Mesodermal cell (in vitro differentiated cells): ENCODE data around the gene MFF. TPM values are rescaled to one million over a fixed set of nuclear protein-coding genes. Genes with fewer than 3 reads are reported as not detected.
A peak's percentile ranks its signal among the peaks of the same experiment; 100 is the strongest.

Source experiments
- H3K27ac ChIP-seq: 2 replicates; pipeline ENCODE4 v1.7.0; 2013; ENCODE audit warnings: mild to moderate bottlenecking, low read depth, low read length, moderate library complexity; ENCODE audit not compliant: severe bottlenecking
- H3K36me3 ChIP-seq: 2 replicates; pipeline ENCODE4 v1.7.1; 2013; ENCODE audit warnings: mild to moderate bottlenecking, low read length, moderate library complexity; ENCODE audit not compliant: control insufficient read depth, insufficient read depth
- H3K4me1 ChIP-seq: one replicate; pipeline ENCODE4 v1.7.1; 2013; ENCODE audit warnings: mild to moderate bottlenecking, low read length; ENCODE audit not compliant: insufficient read depth, control insufficient read depth, poor library complexity, severe bottlenecking
- H3K4me3 ChIP-seq: 2 replicates; pipeline ENCODE4 v1.7.0; 2013; ENCODE audit warnings: low read length, control low read depth, mild to moderate bottlenecking; ENCODE audit not compliant: insufficient read depth, poor library complexity, severe bottlenecking; ENCODE audit errors: extremely low read depth
- H3K9me3 ChIP-seq: 2 replicates; pipeline ENCODE4 v1.7.1; 2013; ENCODE audit warnings: mild to moderate bottlenecking, low read length, moderate library complexity; ENCODE audit not compliant: control insufficient read depth
- WGBS, 2 experiments: methylation state at CpG; one replicate each; pipeline ENCODE4 v1.1.5; 2013; ENCODE audit warnings: missing lambda C conversion rate in 2 of 2; ENCODE audit not compliant: insufficient coverage in 2 of 2; 5-methylcytosine and 5-hydroxymethylcytosine counted together
- polyA plus RNA-seq, 2 experiments: library from polyadenylated mRNA; stranded (reverse); fragments of 50-300 nt; gene quantifications; one replicate each; pipeline ENCODE4 v1.2.3, GENCODE V29; 2013

The MFF gene
- polyA plus RNA-seq (2013, experiment 1 of 2), result 102 TPM
- 99.1 TPM for polyA plus RNA-seq (2013, experiment 2 of 2)

DNA sequence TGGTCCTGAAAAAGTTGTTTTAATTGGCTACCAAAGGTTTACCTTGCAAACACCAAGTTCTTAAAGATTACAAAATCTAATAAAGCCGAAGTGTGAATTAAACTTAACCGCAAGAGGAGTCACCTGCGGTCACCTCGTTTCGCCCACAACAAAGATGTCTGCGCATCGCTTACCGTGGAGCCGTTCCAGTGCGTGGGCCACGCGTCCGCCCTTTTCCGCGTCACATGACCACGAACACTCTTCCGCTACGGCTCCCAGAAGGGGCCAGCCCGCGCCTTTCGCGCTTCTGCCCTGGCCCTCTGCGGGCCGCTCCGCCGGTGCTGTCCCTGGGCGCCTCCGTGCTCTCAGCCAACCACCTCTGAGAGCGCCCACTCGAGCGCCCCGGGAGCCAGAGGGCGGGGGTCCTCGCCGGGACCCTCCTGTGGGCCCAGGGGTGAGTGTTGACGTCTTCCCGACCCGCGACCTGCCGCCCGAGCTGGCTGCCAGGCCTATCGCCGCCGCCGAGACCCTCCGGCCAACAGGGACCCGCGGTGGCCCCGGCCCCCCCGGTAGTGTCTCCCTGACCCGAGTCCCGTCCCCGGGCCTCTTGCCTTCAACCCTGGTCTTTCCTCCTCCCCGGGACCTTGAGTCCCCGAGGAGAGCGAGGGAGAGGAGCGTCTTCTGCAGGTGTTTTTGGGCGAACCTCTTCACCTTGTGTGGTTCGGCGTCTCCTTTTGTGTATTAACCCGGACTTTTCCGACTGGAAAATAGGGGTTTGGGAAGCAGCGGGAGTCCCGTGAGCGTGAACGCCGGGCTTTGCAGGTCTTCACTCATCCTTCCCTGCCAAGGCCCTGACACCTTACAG is at the start of gene MFF:
Gene MFF (plus strand): TSS at position 257 of the 844 bp plus-strand sequence. CDS start 5,415 bp downstream, outside the sequence.
- WGBS, 2 experiments, result 0 to 1% methylated on average over 52 to 57 of the region's 67 CpGs

DNA sequence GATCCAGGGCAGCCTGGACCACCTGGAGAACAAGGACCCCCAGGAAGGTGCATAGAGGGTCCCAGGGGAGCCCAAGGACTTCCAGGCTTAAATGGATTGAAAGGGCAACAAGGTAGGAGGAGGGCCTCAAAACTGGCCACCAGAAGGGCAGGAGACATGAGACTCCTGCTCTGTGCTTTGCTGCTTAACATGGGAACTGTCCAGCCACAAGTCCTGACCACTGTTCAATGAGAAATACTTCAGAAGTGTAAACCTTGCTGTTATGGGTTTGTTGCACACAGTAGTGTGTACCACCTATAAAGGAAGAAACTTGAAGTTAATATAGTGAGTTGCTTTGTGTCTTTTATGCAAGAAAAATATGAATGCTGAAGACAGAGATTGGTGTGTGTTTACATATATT is 44.2 kb upstream of the MFF start:
- H3K4me3 ChIP-seq, result no peak overlapping the region
- no peak overlapping the region for H3K27ac ChIP-seq
- no peaks in the 10 kb centered on the region for H3K4me1 ChIP-seq
- no peaks in the 10 kb centered on the region for H3K36me3 ChIP-seq
- H3K9me3 ChIP-seq, result no peaks in the 10 kb centered on the region

More for the DNA sequence above, at the start of gene MFF:
- H3K9me3 ChIP-seq, result peaks cover 21% of the 10 kb centered on the region
- peak within 1 kb of the TSS; percentile 78 for H3K27ac ChIP-seq
- peaks cover under 1% of the 10 kb centered on the region for H3K36me3 ChIP-seq
- H3K4me1 ChIP-seq, result peaks cover 8% of the 10 kb centered on the region
- peak within 1 kb of the TSS; percentile 80 for H3K4me3 ChIP-seq

DNA sequence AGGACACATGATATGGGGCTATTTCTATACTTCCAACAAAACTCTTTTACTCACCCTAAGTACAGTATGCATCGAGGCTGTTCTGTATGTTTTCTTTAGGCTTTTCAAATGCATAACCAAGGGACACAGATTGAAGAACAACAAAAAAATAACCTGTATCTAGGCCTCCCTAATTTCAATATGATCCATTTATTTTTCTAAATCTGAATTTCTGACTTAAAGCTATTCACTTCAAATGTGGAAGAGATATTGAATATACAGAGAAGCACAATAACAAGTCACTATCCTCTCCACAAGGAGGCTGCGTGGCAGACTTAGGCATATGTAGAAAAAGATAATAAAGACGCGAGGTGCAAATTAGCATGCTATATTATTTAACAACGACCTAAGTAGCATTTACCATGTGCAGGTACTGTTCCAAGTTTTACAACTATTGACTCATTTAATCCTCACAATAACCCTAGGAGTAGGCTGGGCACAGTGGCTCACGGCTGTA is 39.3 kb upstream of the MFF start:
- 80 to 95% methylated on average over 4 to 6 of the region's 6 CpGs for WGBS, 2 experiments
- Histone ChIP-seq H3K9me3 (no peaks in the 10 kb centered on the region), H3K4me3 (no peak overlapping the region), H3K27ac (no peak overlapping the region), H3K36me3 (no peaks in the 10 kb centered on the region), H3K4me1 (no peaks in the 10 kb centered on the region)

- Histone ChIP-seq H3K27ac (no peak overlapping the region), H3K9me3 (no peaks in the 10 kb centered on the region), H3K4me3 (no peak overlapping the region), H3K36me3 (no peaks in the 10 kb centered on the region), H3K4me1 (no peaks in the 10 kb centered on the region)
- 87 to 96% methylated on average over 5 of the region's 5 CpGs for WGBS, 2 experiments
These were observed 37.3 kb upstream of the MFF start for GRCh38 chr2:227287771-227288170.

GRCh38 chr2:227292314-227292713 is 32.7 kb upstream of the MFF start:
- H3K4me1 ChIP-seq, result no peaks in the 10 kb centered on the region
- no peaks in the 10 kb centered on the region for H3K9me3 ChIP-seq
- WGBS, 2 experiments, result 40% methylated on average over 1 of the region's 3 CpGs; no CpG with 5 or more reads in 1 of the 2 experiments
- H3K27ac ChIP-seq, result no peak overlapping the region
- H3K36me3 ChIP-seq, result no peaks in the 10 kb centered on the region
- H3K4me3 ChIP-seq, result no peak overlapping the region

DNA sequence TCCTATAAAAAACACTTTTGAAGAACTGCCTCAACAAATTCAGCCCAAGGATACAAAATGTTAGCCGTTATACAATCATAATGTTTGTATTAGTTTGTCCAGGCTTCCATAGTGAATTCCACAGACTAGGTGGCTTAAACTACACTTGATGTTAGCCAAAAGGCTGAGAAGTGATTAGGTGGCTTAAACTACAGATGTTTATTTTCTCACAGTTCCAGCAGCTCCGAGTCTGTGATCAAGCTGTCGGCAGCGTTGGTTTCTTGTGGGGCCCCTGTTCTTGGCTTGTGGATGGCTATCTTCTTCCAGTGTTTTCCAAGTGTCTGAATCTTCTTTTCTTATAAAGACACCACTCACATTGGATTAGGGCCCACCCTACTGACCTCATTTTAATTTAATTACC is 31.5 kb upstream of the MFF start:
- Histone ChIP-seq H3K36me3 (no peaks in the 10 kb centered on the region), H3K27ac (no peak overlapping the region), H3K4me3 (no peak overlapping the region), H3K4me1 (no peaks in the 10 kb centered on the region), H3K9me3 (no peaks in the 10 kb centered on the region)
- 85 to 94% methylated on average over 3 to 4 of the region's 4 CpGs for WGBS, 2 experiments

- 86 to 96% methylated on average over 4 of the region's 4 CpGs for WGBS, 2 experiments
- Histone ChIP-seq H3K4me3 (no peak overlapping the region), H3K4me1 (no peaks in the 10 kb centered on the region), H3K36me3 (no peaks in the 10 kb centered on the region), H3K27ac (no peak overlapping the region), H3K9me3 (no peaks in the 10 kb centered on the region)
These were observed 29.2 kb upstream of the MFF start for GRCh38 chr2:227295806-227296205.

GRCh38 chr2:227296671-227297405 is 28.2 kb upstream of the MFF start:
- H3K9me3 ChIP-seq, result no peaks in the 10 kb centered on the region
- no peaks in the 10 kb centered on the region for H3K4me1 ChIP-seq
- H3K27ac ChIP-seq, result no peak overlapping the region
- no CpG with 5 or more reads among the region's 3 CpGs for WGBS, 2 experiments
- no peak overlapping the region for H3K4me3 ChIP-seq
- no peaks in the 10 kb centered on the region for H3K36me3 ChIP-seq

DNA sequence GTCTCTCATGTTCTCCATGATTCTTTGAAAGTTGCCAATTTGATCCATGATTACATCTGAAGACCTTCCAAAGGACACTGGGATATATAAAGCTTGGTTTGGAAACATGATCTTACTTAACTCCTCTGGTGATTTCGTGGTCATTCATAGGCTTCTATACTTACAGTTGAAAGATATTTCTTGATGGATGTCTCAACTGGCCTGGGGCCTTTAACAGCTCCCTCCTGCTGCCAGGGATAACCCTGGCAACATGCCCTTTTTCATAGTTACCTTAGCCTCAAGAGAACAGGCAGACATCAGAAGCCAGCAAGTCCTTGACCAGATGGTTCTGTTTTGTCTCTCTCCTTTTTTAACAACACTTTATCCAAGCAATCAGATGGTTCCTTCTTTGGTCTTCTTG is 23.5 kb upstream of the MFF start:
- Histone ChIP-seq H3K9me3 (no peaks in the 10 kb centered on the region), H3K4me1 (no peaks in the 10 kb centered on the region), H3K4me3 (no peak overlapping the region), H3K27ac (no peak overlapping the region), H3K36me3 (no peaks in the 10 kb centered on the region)
- WGBS, 2 experiments, result no CpG with 5 or more reads among the region's 1 CpG

- no peak overlapping the region for H3K4me3 ChIP-seq
- H3K4me1 ChIP-seq, result no peaks in the 10 kb centered on the region
- H3K36me3 ChIP-seq, result no peaks in the 10 kb centered on the region
- no peaks in the 10 kb centered on the region for H3K9me3 ChIP-seq
- H3K27ac ChIP-seq, result no peak overlapping the region
- 75 to 79% methylated on average over 1 to 3 of the region's 4 CpGs for WGBS, 2 experiments
These were observed 16.3 kb upstream of the MFF start for GRCh38 chr2:227308784-227309183.

GRCh38 chr2:227310756-227311110 is 14.3 kb upstream of the MFF start:
- Histone ChIP-seq H3K27ac (no peak overlapping the region), H3K4me1 (no peaks in the 10 kb centered on the region), H3K4me3 (no peak overlapping the region), H3K9me3 (no peaks in the 10 kb centered on the region), H3K36me3 (no peaks in the 10 kb centered on the region)
- 100% methylated on average over 2 of the region's 4 CpGs for WGBS, 2 experiments
